HTERT RPE-1 (cell line): ENCODE data around the gene EPM2AIP1.
"Not testable (repeated sequence)": the region's sequence is repeated elsewhere in the genome, so short reads cannot be mapped to it uniquely, and the experiment has no call there.

Experiments
- in situ Hi-C: fragments of 300-500 bp; cut with MboI; formaldehyde crosslinking; loops from 4 replicates; pipeline ENCODE4 v1.14.3; 2020; ENCODE audit warnings: low sequenced_read_pairs

The EPM2AIP1 gene

GRCh38 chr3:36954452-36955134 is 38.3 kb downstream of the EPM2AIP1 start:
- in situ Hi-C loops, result no loop called here

GRCh38 chr3:36947814-36948213 is 45.1 kb downstream of the EPM2AIP1 start:
- in situ Hi-C loops, result not testable (repeated sequence)

- in situ Hi-C loops, result no loop called here
Observed at GRCh38 chr3:36945333-36945980, 47.5 kb downstream of the EPM2AIP1 start.

GRCh38 chr3:36944641-36945270 is 48.2 kb downstream of the EPM2AIP1 start, which contains the start of gene TRANK1:
Gene TRANK1, minus strand, starts transcription at chr3:36945054. Its CDS starts 245 bp downstream, at chr3:36944809.
- in situ Hi-C loops, result no loop called here

GRCh38 chr3:36944012-36944640 is 48.8 kb downstream of the EPM2AIP1 start:
- in situ Hi-C loops, result no loop called here

- in situ Hi-C loops, result no loop called here
Observed at GRCh38 chr3:36943601-36944000, 49.3 kb downstream of the EPM2AIP1 start.

- in situ Hi-C loops, result no loop called here
Observed at GRCh38 chr3:36942638-36943248, 50.2 kb downstream of the EPM2AIP1 start.

- in situ Hi-C loops, result no loop called here
Observed at GRCh38 chr3:36941658-36942057, 51.3 kb downstream of the EPM2AIP1 start.

GRCh38 chr3:36941162-36941561 is 51.8 kb downstream of the EPM2AIP1 start:
- in situ Hi-C loops, result no loop called here

GRCh38 chr3:36937492-36937891 is 55.4 kb downstream of the EPM2AIP1 start:
- in situ Hi-C loops, result no loop called here
